OCI-LY3 (cell line): Measurements from ENCODE around the gene CHMP5.

Experiments
- EZH2phosphoT487 ChIP-seq: fragments of 200-600 bp; shearing (Covaris generic); IDR thresholded peaks from 2 replicates; pipeline ENCODE4 v1.6.1; 2018; ENCODE audit warnings: antibody characterized with exemption, mixed run types, low read depth
- TF ChIP-seq, protein P1 (sequence below): fragments of 200-600, 300-600 bp; sonication (generic); IDR thresholded peaks from 2 replicates; pipeline ENCODE4 v1.5.1; 2014; ENCODE audit warnings: antibody characterized with exemption, low read length, low read depth

DNA sequence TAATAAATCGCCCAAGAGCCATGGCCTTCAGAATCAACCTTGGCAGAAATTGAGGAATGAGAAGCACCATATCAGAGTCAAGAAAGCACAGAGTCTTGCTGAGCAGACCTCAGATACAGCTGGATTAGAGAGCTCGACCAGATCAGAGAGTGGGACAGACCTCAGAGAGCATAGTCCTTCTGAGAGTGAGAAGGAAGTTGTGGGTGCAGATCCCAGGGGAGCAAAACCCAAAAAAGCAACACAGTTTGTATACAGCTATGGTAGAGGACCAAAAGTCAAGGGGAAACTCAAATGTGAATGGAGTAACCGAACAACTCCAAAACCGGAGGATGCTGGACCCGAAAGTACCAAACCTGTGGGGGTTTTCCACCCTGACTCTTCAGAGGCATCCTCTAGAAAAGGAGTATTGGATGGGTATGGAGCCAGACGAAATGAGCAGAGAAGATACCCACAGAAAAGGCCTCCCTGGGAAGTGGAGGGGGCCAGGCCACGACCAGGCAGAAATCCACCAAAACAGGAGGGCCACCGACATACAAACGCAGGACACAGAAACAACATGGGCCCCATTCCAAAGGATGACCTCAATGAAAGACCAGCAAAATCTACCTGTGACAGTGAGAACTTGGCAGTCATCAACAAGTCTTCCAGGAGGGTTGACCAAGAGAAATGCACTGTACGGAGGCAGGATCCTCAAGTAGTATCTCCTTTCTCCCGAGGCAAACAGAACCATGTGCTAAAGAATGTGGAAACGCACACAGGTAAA lies 30.0 kb downstream of the CHMP5 start:
- TF ChIP-seq, protein P1, sequence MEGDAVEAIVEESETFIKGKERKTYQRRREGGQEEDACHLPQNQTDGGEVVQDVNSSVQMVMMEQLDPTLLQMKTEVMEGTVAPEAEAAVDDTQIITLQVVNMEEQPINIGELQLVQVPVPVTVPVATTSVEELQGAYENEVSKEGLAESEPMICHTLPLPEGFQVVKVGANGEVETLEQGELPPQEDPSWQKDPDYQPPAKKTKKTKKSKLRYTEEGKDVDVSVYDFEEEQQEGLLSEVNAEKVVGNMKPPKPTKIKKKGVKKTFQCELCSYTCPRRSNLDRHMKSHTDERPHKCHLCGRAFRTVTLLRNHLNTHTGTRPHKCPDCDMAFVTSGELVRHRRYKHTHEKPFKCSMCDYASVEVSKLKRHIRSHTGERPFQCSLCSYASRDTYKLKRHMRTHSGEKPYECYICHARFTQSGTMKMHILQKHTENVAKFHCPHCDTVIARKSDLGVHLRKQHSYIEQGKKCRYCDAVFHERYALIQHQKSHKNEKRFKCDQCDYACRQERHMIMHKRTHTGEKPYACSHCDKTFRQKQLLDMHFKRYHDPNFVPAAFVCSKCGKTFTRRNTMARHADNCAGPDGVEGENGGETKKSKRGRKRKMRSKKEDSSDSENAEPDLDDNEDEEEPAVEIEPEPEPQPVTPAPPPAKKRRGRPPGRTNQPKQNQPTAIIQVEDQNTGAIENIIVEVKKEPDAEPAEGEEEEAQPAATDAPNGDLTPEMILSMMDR: no peak
- no peak for TF ChIP-seq EZH2phosphoT487
